ENCODE measurements around the gene G6PC2.
"Not testable (repeated sequence)": the region's sequence is repeated elsewhere in the genome, so short reads cannot be mapped to it uniquely, and the experiment has no call there.

G6PC2 gene

DNA sequence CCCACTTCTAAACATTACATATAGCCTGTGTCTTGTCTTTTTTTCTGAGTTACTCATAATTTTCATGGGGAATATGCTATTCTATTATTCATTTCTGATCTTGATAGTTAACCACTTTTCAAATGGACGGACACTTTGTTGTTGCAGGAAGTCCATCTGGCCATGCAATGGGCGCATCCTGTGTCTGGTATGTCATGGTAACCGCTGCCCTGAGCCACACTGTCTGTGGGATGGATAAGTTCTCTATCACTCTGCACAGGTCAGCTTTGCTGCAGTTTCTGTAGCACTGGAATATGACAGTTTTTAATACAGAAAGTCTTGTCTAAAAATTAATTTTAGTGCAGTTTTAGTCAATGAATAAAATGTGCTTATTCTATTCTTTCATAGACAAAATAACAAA, 3.3 kb downstream of the G6PC2 start:
- in situ Hi-C loops (cut with MboI; ENCODE audit: low sequenced_read_pairs): no loop called here

DNA sequence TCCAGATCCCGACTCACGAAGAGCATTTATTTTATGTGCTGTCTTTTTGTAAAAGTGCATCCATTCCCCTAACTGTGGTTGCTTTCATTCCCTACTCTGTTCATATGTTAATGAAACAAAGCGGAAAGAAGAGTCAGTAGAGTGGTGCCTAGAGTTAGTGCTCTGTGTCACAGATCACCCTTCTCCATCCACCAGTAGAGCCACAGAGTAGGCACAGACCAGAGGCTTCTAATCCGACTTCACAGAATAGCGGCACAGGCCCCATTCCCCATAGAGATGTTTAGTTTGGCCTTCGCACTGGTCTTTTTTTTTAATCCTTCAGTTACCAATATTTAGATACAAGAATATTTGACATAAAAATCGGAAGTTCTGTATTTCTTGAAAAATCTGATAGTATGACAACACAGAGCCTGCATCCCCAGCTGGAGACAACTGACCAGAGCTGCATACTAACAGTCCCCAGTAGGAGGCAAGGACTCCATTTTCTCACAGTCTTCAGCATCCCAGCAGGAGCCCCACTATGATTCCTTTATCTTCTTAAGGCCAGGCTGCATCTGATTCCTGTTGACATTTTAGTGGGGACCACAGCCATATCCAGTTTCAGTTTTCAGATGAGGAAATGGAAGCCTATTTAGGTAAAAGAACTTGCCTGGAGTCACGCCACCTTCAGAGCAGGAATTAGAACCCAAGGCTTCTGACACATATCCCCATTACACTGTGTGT, 7.0 kb downstream of the G6PC2 start:
- in situ Hi-C loops (cut with MboI; ENCODE audit: low sequenced_read_pairs): no loop called here

GRCh38 chr2:168910330-168910729, 9.2 kb downstream of the G6PC2 start:
- in situ Hi-C loops (cut with MboI; ENCODE audit: low sequenced_read_pairs): no loop called here

DNA sequence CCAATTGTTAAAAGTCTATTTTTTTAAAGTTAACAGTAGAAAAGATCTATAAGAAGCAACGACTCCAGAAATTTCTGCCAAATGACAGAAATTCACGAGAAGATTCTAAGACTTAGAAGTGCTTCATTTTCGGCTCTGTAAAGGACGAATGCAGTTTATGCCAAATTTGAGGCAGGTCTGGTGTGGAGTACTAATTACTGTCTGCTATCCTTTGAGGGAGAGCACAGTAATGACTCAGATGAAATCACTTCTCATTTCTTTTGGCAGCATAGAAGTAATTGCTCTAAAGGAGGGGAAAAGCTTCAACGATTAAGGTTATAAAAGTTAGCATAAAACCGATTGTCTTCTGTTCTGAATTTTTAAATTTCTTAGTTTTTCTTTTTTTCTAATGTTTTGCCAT, 11.4 kb downstream of the G6PC2 start:
- in situ Hi-C loops (cut with MboI; ENCODE audit: low sequenced_read_pairs): no loop called here

DNA sequence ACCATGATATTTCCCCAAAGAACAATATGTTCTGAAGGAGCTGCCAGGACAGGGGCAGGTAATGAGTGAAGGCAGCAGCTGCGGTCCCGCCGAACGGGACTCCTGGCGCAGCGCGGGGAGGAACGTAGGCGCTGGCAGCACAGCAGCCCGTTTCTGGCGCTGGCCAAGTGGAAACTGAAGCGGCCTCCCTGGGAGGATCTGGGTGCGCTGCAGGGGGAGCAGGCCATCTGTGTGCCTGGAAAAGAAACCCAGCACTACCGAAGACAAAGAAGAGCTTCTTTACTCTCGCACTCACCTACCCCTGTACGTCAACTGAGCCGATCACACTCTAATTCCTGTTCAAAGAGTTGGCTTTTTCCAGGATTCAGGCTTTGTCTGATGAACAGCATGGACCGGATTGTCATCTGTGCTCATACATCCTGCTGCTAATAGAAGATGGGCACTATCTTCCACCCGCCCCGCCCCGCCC, 11.8 kb downstream of the G6PC2 start:
- in situ Hi-C loops (cut with MboI; ENCODE audit: low sequenced_read_pairs): no loop called here

DNA sequence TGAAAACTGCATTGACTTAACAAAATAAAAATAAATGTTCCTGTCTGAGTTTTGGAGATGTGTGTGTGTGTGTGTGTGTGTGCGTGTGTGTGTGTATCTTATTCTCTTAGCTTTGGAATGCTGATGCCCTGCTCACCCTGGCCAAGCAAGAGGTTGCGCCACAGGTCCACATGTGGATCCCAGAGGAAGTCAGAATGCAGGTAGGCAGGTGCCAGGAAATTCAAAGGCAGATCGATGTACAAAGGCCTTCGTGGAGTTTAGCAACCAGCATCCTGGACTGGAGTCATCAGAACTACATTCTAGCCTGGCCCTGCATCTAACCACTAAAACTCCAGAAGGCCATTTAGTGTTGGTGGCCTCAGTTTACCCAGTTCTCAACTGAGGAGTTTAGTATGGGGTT, 12.4 kb downstream of the G6PC2 start:
- in situ Hi-C loops (cut with MboI; ENCODE audit: low sequenced_read_pairs): no loop called here

DNA sequence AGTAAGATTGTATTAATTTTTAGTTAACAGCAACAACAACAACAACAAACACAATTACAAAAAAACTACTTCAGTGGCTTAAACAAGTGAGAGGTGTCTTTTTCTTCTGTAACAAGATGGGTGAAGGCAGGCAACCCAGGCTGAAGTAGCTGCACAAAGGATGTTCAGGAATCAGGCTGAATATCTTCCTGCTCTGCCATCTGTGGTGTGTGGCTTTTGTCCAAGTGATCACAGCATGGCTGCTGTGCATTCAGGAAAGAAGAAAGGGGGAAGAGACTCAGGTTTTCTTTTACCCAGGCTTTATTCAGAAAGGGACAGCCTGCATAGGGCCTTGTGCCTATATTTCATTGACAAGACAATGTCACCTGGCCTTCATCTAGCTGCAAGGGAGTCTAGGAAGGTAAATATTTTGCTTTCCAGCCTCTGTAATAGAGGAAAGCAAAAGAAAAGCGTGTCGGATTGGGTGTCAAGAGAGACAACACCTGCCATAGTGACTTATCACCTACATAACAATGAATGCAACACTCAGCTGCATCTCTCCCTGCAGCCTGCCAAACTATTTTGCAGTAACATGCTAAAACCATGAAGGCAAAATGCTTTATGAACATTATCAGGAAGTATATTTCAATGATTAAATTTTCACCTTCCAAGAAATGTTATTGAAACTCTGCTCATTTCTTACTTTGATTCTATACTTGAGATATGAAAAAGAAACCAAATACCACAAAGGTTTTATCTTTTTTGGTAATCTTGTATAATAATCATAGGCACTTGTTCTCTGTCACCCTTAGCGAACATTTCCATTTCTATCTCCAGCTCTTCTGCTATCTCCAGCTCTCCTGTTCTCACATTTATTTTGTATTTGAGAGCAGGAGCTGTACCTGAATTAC, 14.6 kb downstream of the G6PC2 start:
- in situ Hi-C loops (cut with MboI; ENCODE audit: low sequenced_read_pairs): no loop called here

- in situ Hi-C loops (cut with MboI; ENCODE audit: low sequenced_read_pairs): no loop called here
Observed at GRCh38 chr2:168916331-168916675, 15.2 kb downstream of the G6PC2 start.

GRCh38 chr2:168920504-168921157, 19.5 kb downstream of the G6PC2 start:
- in situ Hi-C loops (cut with MboI; ENCODE audit: low sequenced_read_pairs): no loop called here

DNA sequence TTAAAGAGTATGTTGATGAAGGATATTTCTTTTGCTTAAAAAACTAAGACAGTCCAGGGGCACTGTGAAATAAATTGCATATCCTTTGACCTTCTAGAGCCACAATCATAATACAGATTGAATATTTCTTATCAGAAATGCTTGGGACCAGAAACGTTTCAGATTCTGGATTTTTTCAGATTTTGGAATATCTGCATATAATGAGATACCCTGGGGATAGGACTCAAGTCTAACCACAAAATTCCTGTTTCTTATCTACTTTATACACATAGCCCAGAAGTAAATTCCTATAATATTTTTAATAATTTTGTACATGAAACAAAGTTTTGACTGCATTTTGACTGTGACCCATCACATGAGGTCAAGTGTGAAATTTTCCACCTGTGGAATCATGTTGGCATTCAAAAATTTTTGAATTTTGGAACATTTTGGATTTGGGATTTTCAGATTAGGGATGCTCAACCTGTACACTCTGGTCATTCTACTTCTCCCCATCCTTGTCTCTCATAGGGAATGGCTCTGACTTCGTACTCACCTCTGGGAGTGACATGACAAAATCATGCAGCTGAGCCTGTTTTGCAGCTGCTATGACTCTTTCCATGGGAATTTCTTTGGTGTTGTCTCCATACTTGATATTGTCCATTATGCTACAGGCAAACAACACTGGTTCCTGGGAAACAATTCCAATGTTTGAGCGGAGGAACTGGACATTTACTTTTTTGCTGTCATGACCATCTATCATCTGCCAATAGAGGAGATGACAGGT, 25.7 kb downstream of the G6PC2 start:
- in situ Hi-C loops (cut with MboI; ENCODE audit: low sequenced_read_pairs): no loop called here

GRCh38 chr2:168928113-168928831, 27.2 kb downstream of the G6PC2 start:
- in situ Hi-C loops (cut with MboI; ENCODE audit: low sequenced_read_pairs): no loop called here

DNA sequence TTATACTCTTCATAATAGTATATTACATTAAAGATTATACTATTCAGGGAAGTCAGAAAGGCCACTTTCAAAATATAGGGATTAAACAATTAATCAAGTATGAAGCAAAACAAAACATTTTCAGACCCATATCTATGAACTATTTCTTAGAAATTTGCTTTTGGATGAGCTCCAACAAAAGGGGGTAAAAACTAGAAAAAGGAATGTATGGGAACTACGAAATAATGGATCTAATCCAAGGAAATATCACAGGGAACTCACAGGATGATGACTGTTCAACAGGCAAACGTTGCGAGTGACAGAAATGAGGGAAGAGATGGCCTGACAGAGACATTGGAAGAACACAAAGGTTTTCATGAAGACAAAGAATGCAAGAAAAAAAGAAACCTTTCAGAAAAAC, 27.9 kb downstream of the G6PC2 start:
- in situ Hi-C loops (cut with MboI; ENCODE audit: low sequenced_read_pairs): no loop called here

DNA sequence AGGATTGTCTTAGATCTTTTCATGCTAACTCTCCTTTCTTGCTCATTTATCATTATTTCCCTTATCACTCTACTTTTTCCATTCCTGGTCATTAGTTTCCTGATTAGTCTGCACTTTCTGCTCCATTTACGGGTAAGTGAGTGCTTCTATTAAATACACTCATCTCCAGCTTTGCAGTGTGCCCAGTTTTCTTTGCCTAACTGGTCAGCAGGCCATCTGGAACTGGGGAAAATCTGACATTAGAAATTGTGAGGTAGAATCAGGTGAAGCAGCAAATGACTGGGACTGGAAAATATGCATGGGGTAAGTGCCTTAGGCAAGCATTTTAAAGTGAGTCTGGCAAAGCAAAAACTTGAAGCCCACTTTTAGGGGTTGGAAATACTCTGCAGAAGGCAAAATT, 29.2 kb downstream of the G6PC2 start:
- in situ Hi-C loops (cut with MboI; ENCODE audit: low sequenced_read_pairs): no loop called here

DNA sequence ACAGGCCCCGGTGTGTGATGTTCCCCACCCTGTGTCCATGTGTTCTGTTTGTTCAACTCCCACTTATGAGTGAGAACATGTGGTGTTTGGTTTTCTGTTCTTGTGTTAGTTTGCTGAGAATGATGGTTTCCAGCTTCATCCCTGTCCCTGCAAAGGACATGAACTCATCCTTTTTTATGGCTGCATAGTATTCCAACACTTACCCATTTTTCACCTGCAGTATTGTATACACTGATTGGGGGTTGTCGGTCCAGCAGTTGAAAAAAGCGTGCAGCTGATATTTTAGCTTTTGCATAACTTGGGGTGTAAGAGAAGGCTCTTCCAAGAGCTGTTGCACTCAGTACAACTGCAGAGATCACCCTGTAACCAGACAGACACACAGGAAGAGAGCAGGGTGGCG, 31.1 kb downstream of the G6PC2 start:
- in situ Hi-C loops (cut with MboI; ENCODE audit: low sequenced_read_pairs): not testable (repeated sequence)

DNA sequence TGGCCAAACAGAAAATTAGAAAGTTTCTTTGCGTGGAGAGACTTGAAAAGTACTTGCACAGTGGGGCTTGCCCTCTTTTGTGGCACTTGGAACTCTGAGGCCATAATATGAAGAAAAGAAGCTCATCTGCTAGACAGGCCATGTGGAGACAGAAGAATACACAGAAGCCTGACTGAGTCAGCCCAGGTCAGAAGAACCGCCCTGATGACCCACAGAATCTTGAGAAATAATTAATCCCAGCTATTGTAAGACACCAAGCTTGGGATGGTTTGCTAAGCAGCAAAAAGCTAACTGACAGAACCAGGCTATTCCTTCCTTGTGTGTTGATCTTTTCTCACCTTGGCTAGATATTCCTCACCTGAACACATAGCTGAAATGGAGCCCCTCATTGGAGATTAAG, 33.7 kb downstream of the G6PC2 start:
- in situ Hi-C loops (cut with MboI; ENCODE audit: low sequenced_read_pairs): no loop called here

DNA sequence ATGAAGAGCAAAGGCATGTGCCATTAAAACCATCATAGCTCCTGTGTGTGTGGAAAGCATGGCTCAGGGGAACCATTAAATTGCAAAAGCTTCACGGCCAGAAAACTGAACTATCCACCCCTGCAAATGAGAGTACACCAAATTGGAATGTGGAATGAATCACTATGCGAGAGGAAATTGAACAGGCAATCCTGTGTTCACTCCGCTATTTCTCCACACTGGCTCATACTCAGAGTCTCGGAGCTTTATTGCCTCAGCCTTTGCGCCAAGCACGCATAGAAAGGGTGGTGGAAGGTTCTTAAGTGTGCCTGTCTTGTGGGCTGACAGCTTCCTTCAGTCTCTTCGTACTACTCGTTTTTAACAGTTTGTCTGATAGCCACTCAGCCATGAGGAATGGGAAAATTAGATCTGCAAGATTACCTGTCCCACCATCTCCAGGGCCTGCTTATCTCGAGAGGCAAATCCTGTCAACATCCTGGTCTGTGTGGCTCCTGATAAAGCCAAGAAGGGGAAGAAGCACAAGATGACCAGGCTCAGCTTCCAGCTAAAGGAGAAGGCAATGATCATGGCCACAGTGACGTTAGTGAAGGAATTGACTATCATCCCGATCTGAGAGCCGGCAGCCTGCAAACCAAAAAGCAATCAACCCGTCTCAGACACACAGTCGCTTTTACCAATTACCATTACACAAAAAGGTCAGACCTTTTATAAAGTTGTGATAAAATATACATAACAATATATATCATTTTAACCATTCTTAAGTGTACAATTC, 34.9 kb downstream of the G6PC2 start:
- in situ Hi-C loops (cut with MboI; ENCODE audit: low sequenced_read_pairs): no loop called here

GRCh38 chr2:168939061-168939460, 38.0 kb downstream of the G6PC2 start:
- in situ Hi-C loops (cut with MboI; ENCODE audit: low sequenced_read_pairs): no loop called here

- in situ Hi-C loops (cut with MboI; ENCODE audit: low sequenced_read_pairs): no loop called here
Observed at GRCh38 chr2:168939918-168940317, 38.8 kb downstream of the G6PC2 start.

- in situ Hi-C loops (cut with MboI; ENCODE audit: low sequenced_read_pairs): no loop called here
Observed at GRCh38 chr2:168941297-168941696, 40.2 kb downstream of the G6PC2 start.

GRCh38 chr2:168944065-168944464, 43.0 kb downstream of the G6PC2 start:
- in situ Hi-C loops (cut with MboI; ENCODE audit: low sequenced_read_pairs): no loop called here

Measured in hTERT RPE-1 (cell line).